IMR-90 (cell line): ENCODE data around the gene FAM117B. TPM values are rescaled to one million over a fixed set of nuclear protein-coding genes. Genes with fewer than 3 reads are reported as not detected.

Source experiments
- ATAC-seq: fragments of 200-7000 bp; cut with Tn5 transposase; 2 replicates; pipeline ENCODE4 v1.9.1; 2020; ENCODE audit warnings: low read depth, mild to moderate bottlenecking, moderate library complexity
- BruUV-seq: library from RNA; stranded (reverse); fragments of 400-500 nt; replicated peaks from 2 replicates; lab custom pipeline; 2021; lab: Mats Ljungman, UMichigan
- CTCF ChIA-PET: fragments of 300-600 bp; formaldehyde crosslinking; extraction: SDS; loops from one replicate; lab custom pipeline; 2021; ENCODE audit warnings: antibody characterized with exemption; lab: Yijun Ruan, JAX
- POLR2A ChIA-PET: fragments of 300-600 bp; sonication (Branson Sonifier 250); formaldehyde crosslinking; loops from one replicate; lab custom pipeline; 2022; ENCODE audit warnings: antibody characterized with exemption; ENCODE audit not compliant: unreplicated experiment; lab: Charles Lee
- DNase-seq: peaks from one replicate; pipeline ENCODE4 v3.0.0; 2013
- H2AFZ ChIP-seq: replicated peaks from 2 replicates; pipeline ENCODE3; 2013; ENCODE audit warnings: low read length, mild to moderate bottlenecking; ENCODE audit not compliant: poor library complexity
- H2AK5ac ChIP-seq: 2 replicates; pipeline ENCODE4 v1.6.1; 2013; ENCODE audit warnings: low read depth, low read length, inconsistent platforms
- H2AK9ac ChIP-seq: replicated peaks from 2 replicates; pipeline ENCODE3; 2013; ENCODE audit warnings: mild to moderate bottlenecking, low read depth, low read length, moderate library complexity; ENCODE audit not compliant: poor library complexity
- H2BK120ac ChIP-seq: 2 replicates; pipeline ENCODE4 v1.6.1; 2013; ENCODE audit warnings: low read depth, low read length, inconsistent platforms
- H2BK15ac ChIP-seq: 3 replicates; pipeline ENCODE4 v1.6.1; 2013; ENCODE audit warnings: low read depth, low read length, inconsistent platforms
- H2BK20ac ChIP-seq: 2 replicates; pipeline ENCODE4 v1.6.1; 2013; ENCODE audit warnings: low read depth, mild to moderate bottlenecking, inconsistent platforms, low read length, moderate library complexity
- H2BK5ac ChIP-seq: 2 replicates; pipeline ENCODE4 v1.6.1; 2013; ENCODE audit warnings: mild to moderate bottlenecking, low read depth, low read length, inconsistent platforms; ENCODE audit not compliant: poor library complexity, severe bottlenecking
- H3K14ac ChIP-seq: replicated peaks from 2 replicates; pipeline ENCODE4 v1.6.1; 2013; ENCODE audit warnings: low read depth, low read length, inconsistent platforms
- H3K18ac ChIP-seq: 2 replicates; pipeline ENCODE4 v1.6.1; 2013; ENCODE audit warnings: low read depth, low read length, control low read depth
- H3K23ac ChIP-seq: 2 replicates; pipeline ENCODE4 v1.6.1; 2013; ENCODE audit warnings: low read depth, low read length, inconsistent platforms
- H3K27ac ChIP-seq: 2 replicates; pipeline ENCODE4 v1.5.1; 2013; ENCODE audit warnings: mild to moderate bottlenecking, control low read depth, low read length; ENCODE audit not compliant: insufficient read depth
- H3K27me3 ChIP-seq: 2 replicates; pipeline ENCODE4 v1.6.1; 2013; ENCODE audit warnings: low read length; ENCODE audit not compliant: control insufficient read depth, insufficient read depth
- H3K36me3 ChIP-seq: 2 replicates; pipeline ENCODE4 v1.6.1; 2013; ENCODE audit warnings: low read length, mixed read lengths; ENCODE audit not compliant: control insufficient read depth, insufficient read depth
- H3K4ac ChIP-seq: 2 replicates; pipeline ENCODE4 v1.6.1; 2013; ENCODE audit warnings: low read depth, low read length, inconsistent platforms
- H3K4me1 ChIP-seq: 2 replicates; pipeline ENCODE4 v1.6.1; 2013; ENCODE audit warnings: low read length, mixed read lengths; ENCODE audit not compliant: control insufficient read depth, insufficient read depth
- H3K4me2 ChIP-seq: 2 replicates; pipeline ENCODE4 v1.6.1; 2013; ENCODE audit warnings: low read depth, mild to moderate bottlenecking, control low read depth, low read length, moderate library complexity
- H3K4me3 ChIP-seq: 2 replicates; pipeline ENCODE4 v1.5.1; 2013; ENCODE audit warnings: low read depth, mild to moderate bottlenecking, control low read depth, low read length, moderate library complexity; ENCODE audit not compliant: insufficient read depth
- H3K56ac ChIP-seq: 2 replicates; pipeline ENCODE4 v1.6.1; 2013; ENCODE audit warnings: low read length, inconsistent platforms; ENCODE audit not compliant: insufficient read depth; ENCODE audit errors: extremely low read depth
- H3K79me1 ChIP-seq, 2 experiments: 2 replicates each; pipeline ENCODE4 v1.6.1; 2013; ENCODE audit warnings: low read length in 2 of 2, inconsistent platforms in 1 of 2, low read depth in 1 of 2
- H3K9ac ChIP-seq: 2 replicates; pipeline ENCODE4 v1.6.1; 2013; ENCODE audit warnings: low read depth, low read length, control low read depth
- H3K9me1 ChIP-seq: 2 replicates; pipeline ENCODE4 v1.6.1; 2013; ENCODE audit warnings: low read length, inconsistent platforms; ENCODE audit not compliant: insufficient read depth
- H3K9me3 ChIP-seq: 2 replicates; pipeline ENCODE4 v1.6.1; 2013; ENCODE audit warnings: low read length; ENCODE audit not compliant: control insufficient read depth, insufficient read depth
- H4K20me1 ChIP-seq: 2 replicates; pipeline ENCODE4 v1.6.1; 2013; ENCODE audit warnings: low read length, inconsistent platforms; ENCODE audit not compliant: insufficient read depth
- H4K5ac ChIP-seq: 2 replicates; pipeline ENCODE4 v1.6.1; 2013; ENCODE audit warnings: mild to moderate bottlenecking, low read depth, low read length, control low read depth
- H4K8ac ChIP-seq, 2 experiments: 2 replicates each; pipeline ENCODE4 v1.6.1; 2013; ENCODE audit warnings: low read depth in 2 of 2, low read length in 2 of 2, control low read depth in 1 of 2, inconsistent platforms in 1 of 2
- H4K91ac ChIP-seq: 2 replicates; pipeline ENCODE4 v1.6.1; 2013; ENCODE audit warnings: low read depth, low read length, inconsistent platforms; ENCODE audit not compliant: insufficient read depth
- BHLHE40 ChIP-seq: fragments of 150-350 bp; IDR thresholded peaks from 2 replicates; pipeline ENCODE4 v1.6.1; 2016; ENCODE audit warnings: mild to moderate bottlenecking, low read depth, low read length
- CEBPB ChIP-seq: IDR thresholded peaks from 2 replicates; pipeline ENCODE4 v1.6.1; 2012; ENCODE audit warnings: low read depth, low read length, improper control_type of control experiment
- CHD1 ChIP-seq: IDR thresholded peaks from 2 replicates; pipeline ENCODE4 v1.6.1; 2012; ENCODE audit warnings: low read depth, low read length, improper control_type of control experiment
- CTCF ChIP-seq: conservative IDR thresholded peaks from 2 replicates; pipeline ENCODE4 v1.5.1; 2012; ENCODE audit warnings: mild to moderate bottlenecking, low read depth, low read length, improper control_type of control experiment
- ELK1 ChIP-seq: fragments of 150-350 bp; IDR thresholded peaks from 2 replicates; pipeline ENCODE4 v1.6.1; 2016; ENCODE audit warnings: low read depth, mild to moderate bottlenecking, low read length, moderate library complexity, borderline replicate concordance
- FOS ChIP-seq: fragments of 150-350 bp; IDR thresholded peaks from 2 replicates; pipeline ENCODE4 v1.6.1; 2016; ENCODE audit warnings: low read depth, low read length
- MAFK ChIP-seq: IDR thresholded peaks from 2 replicates; pipeline ENCODE4 v1.6.1; 2012; ENCODE audit warnings: low read depth, low read length, improper control_type of control experiment
- MAZ ChIP-seq: IDR thresholded peaks from 2 replicates; pipeline ENCODE4 v1.6.1; 2012; ENCODE audit warnings: low read depth, mild to moderate bottlenecking, low read length, improper control_type of control experiment, moderate library complexity, borderline replicate concordance
- MXI1 ChIP-seq: IDR thresholded peaks from 2 replicates; pipeline ENCODE4 v1.6.1; 2012; ENCODE audit warnings: low read depth, mild to moderate bottlenecking, low read length, moderate library complexity, borderline replicate concordance
- NFE2L2 ChIP-seq: fragments of 150-350 bp; IDR thresholded peaks from 2 replicates; pipeline ENCODE4 v1.6.1; 2016; ENCODE audit warnings: low read depth, mild to moderate bottlenecking, low read length
- POLR2A ChIP-seq: IDR thresholded peaks from 2 replicates; pipeline ENCODE4 v1.6.1; 2012; ENCODE audit warnings: mild to moderate bottlenecking, low read depth, low read length
- RAD21 ChIP-seq: IDR thresholded peaks from 2 replicates; pipeline ENCODE4 v1.6.1; 2012; ENCODE audit warnings: low read length, improper control_type of control experiment
- RCOR1 ChIP-seq: IDR thresholded peaks from 2 replicates; pipeline ENCODE4 v1.6.1; 2012; ENCODE audit warnings: mild to moderate bottlenecking, low read length, improper control_type of control experiment; ENCODE audit not compliant: insufficient replicate concordance
- RFX5 ChIP-seq: IDR thresholded peaks from 2 replicates; pipeline ENCODE4 v1.8.0; 2012; ENCODE audit warnings: low read depth, mild to moderate bottlenecking, low read length, moderate library complexity
- SMC3 ChIP-seq: fragments of 150-350 bp; IDR thresholded peaks from 2 replicates; pipeline ENCODE4 v1.6.1; 2016; ENCODE audit warnings: low read depth, mild to moderate bottlenecking, antibody characterized with exemption, low read length, moderate library complexity
- USF2 ChIP-seq: fragments of 150-350 bp; IDR thresholded peaks from 2 replicates; pipeline ENCODE4 v1.6.1; 2017; ENCODE audit warnings: mild to moderate bottlenecking, antibody characterized with exemption, low read length, low read depth
- WGBS, 2 experiments: methylation state at CpG; one replicate each; pipeline versions ENCODE4 v1.1.5 to v1.1.7; 2013; ENCODE audit warnings: missing lambda C conversion rate in 2 of 2; ENCODE audit not compliant: insufficient read length in 1 of 2; ENCODE audit errors: extremely low coverage in 2 of 2; 5-methylcytosine and 5-hydroxymethylcytosine counted together
- dilution Hi-C: fragments of 300-500 bp; cut with HindIII; formaldehyde crosslinking; loops from one replicate; pipeline ENCODE4 v1.14.3; 2018; ENCODE audit warnings: low sequenced_read_pairs; ENCODE audit not compliant: unreplicated experiment
- in situ Hi-C: fragments of 300-500 bp; cut with MboI; formaldehyde crosslinking; loops from 3 replicates; pipeline ENCODE4 v1.14.3; 2019; ENCODE audit warnings: low sequenced_read_pairs, inconsistent platforms, mixed read lengths
- intact Hi-C: fragments of 100-400 bp; cut with micrococcal nuclease; formaldehyde crosslinking; loops from 2 replicates; pipeline ENCODE4 v1.10.0; 2022
- polyA plus RNA-seq, 3 experiments: library from polyadenylated mRNA; depleted of rRNA; stranded (reverse); fragments of >200 nt; gene quantifications; 2 replicates each; pipeline ENCODE4 v1.2.3, GENCODE V29; 2012; ENCODE audit warnings: low replicate concordance in 1 of 3
- total RNA-seq: library from RNA; depleted of rRNA; stranded (reverse); fragments of >200 nt; gene quantifications from 2 replicates; pipeline ENCODE4 v1.2.3, GENCODE V29; 2012

The FAM117B gene
- total and polyA plus RNA-seq, 2 of the 4 experiments (the other 2 are of a cell fraction) = 0.54 to 0.79 TPM

DNA sequence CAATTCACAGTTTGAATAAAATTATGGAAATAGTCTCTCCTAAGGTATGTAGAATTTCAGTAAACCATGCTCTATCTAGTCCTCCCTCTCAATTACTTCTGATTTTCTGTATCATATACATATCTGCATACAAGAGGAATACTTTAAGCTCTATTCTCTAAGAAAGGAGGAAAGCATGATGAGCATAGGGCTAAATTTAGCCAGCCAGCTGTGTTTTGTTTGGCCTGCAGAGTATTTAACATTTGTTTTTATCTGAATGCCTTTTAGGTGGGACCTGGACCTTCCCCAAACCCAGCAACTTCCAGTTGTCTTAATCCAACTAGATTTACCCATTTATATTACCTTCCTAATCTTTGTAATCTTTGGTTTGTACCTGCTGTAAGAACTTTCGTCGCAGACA, 42.2 kb upstream of the FAM117B start:
- ChIA-PET CTCF (no interaction called here), POLR2A (interaction anchor here (0.6 kb wide), 1 partner anchor 202 kb away, joined by 3 read pairs; no protein-coding TSS in a partner anchor)
- Histone ChIP-seq H2BK20ac (no peak overlapping the region), H2AFZ (no peak overlapping the region), H3K27ac (no peak overlapping the region), H3K4me1 (peaks cover 2% of the 10 kb centered on the region), H3K27me3 (no peaks in the 10 kb centered on the region), H3K4ac (no peak overlapping the region), H3K9me1 (0 out of 2 replicates have a peak, but pooled peaks cover 4% of the 10 kb centered on the region), H4K20me1 (no peaks in the 10 kb centered on the region), H3K9me3 (no peaks in the 10 kb centered on the region), H3K14ac (no peak overlapping the region), H2AK5ac (no peak overlapping the region), H3K79me1 (no peaks in the 10 kb centered on the region), H3K4me3 (no peak overlapping the region), H2BK15ac (no peak overlapping the region), H2BK120ac (no peak overlapping the region), H3K9ac (no peak overlapping the region), H3K36me3 (no peaks in the 10 kb centered on the region), H3K56ac (no peak overlapping the region), H4K8ac (no peak overlapping the region), H4K5ac (no peak overlapping the region), H3K18ac (no peak overlapping the region), H3K4me2 (no peak overlapping the region), H3K23ac (no peak overlapping the region), H2BK5ac (no peak overlapping the region), H4K91ac (no peak overlapping the region), H2AK9ac (no peak overlapping the region)
- WGBS, 2 experiments = no CpG with 5 or more reads among the region's 2 CpGs
- TF ChIP-seq RCOR1 = no peak
- TF ChIP-seq FOS = no peak
- no peak for TF ChIP-seq MXI1
- TF ChIP-seq USF2 = no peak
- no peak for TF ChIP-seq SMC3
- no peak for TF ChIP-seq POLR2A
- no peak for TF ChIP-seq BHLHE40
- TF ChIP-seq MAZ = no peak
- TF ChIP-seq ELK1 = no peak
- TF ChIP-seq CHD1 = no peak
- TF ChIP-seq CTCF = no peak
- no peak for TF ChIP-seq NFE2L2
- TF ChIP-seq RAD21 = no peak
- TF ChIP-seq MAFK = no peak
- no peak for TF ChIP-seq RFX5
- TF ChIP-seq CEBPB = no peak
- dilution Hi-C loops (no loop called here), in situ Hi-C loops (loop anchor here (10.0 to 25.0 kb wide), 2 partner anchors 282 to 1320 kb away; partner anchors contain the start of gene ICA1L), intact Hi-C loops (loop anchor here (5.0 kb wide), 1 partner anchor 40 kb away; the partner anchor contains the start of gene FAM117B)
- DNase-seq (peak; percentile 50), ATAC-seq (no peak)
- no TSS peak for BruUV-seq
